GM19467 (cell line): ENCODE data around the gene R3HDM2.
"Not testable (repeated sequence)": the region's sequence is repeated elsewhere in the genome, so short reads cannot be mapped to it uniquely, and the experiment has no call there.

Experiments
- ATAC-seq: cut with Tn5 transposase; IDR thresholded peaks from one replicate; pipeline ENCODE4 v1.9.1; 2021; ENCODE audit warnings: mild to moderate bottlenecking, moderate library complexity; ENCODE audit not compliant: unreplicated experiment

Gene R3HDM2

GRCh38 chr12:57384478-57384877 is 46.4 kb downstream of the R3HDM2 start:
- ATAC-seq = no peak

DNA sequence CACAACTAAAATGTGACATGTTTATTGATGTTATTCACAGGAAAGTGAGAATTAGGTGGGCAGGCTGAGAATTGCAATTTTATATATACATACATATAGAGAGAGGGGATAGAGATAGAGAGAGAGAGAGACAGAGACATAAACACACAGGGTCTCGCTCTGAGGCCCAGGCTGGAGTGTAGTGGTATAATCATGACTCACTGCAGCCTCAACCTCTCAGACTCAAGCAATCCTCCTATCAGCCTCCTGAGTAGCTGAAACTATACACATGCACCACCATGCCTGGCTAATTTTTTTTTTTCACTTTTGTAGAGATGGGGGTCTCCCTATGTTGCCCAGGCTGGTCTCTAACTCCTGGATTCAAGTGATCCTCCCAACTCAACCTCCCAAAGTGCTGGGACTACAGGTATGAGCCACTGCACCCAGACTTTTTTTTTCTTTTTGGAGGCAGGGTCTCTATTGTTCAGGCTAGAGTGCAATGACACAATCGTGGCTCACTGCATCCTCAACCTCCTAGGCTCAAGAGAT is 49.1 kb downstream of the R3HDM2 start:
- no peak for ATAC-seq

GRCh38 chr12:57380300-57380699 is 50.5 kb downstream of the R3HDM2 start:
- no peak for ATAC-seq

GRCh38 chr12:57377103-57377840 is 53.6 kb downstream of the R3HDM2 start:
- ATAC-seq = no peak

GRCh38 chr12:57372233-57372632 is 58.6 kb downstream of the R3HDM2 start:
- no peak for ATAC-seq

DNA sequence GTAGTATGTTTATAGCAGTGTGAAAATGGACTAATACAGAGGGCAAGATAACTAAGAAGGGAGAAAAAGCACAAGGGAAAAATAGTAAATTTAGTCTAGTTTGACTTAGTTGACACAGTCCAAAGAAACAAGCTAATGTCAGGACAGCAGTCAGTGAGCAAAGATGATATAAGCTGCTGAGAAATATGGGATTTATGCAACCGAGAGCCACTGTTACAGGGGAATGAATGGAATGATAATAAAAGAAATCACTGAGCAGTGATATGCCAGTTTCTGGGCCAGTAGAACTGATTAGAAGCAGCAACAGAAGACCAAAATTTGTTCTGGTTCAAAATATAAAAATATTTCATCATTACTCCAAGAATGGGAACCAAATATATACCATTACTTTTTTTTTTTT is 60.1 kb downstream of the R3HDM2 start:
- ATAC-seq = no peak

GRCh38 chr12:57370072-57370471 is 60.8 kb downstream of the R3HDM2 start:
- ATAC-seq = no peak

GRCh38 chr12:57369202-57369601 is 61.6 kb downstream of the R3HDM2 start:
- no peak for ATAC-seq

DNA sequence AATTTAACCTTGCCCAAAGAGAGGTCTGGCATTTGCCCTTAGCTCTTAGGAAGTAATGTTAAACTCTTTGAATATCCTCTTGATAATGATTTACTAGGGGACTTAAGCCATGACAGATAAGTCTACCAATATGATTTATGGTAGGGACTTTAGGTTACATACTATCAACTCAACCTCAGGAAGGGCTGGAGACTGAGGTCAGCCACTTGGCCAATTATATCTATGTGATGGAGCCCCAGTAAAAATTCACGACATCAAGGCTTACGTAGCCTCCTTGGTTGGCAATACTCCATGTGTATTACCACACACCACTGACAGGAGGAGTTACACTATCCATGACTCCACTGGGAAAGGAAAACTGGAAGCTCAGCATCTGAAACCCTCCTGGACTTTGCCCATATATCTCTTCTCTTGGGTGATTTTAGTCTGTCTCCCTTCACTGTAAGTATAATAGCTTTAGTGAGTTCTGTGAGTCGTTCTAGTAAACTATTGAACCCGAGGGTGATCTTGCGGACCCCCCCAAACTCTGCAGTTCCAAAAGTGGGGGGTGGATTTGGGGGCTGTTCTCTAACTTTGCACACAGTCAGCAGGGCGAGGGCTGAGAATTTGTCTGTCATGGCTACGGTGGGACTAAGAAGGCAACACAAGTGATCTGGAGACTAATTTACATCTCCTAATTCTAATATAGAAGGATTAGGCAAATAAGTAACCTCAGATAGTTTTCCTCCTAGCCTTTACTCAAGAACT is 62.3 kb downstream of the R3HDM2 start:
- ATAC-seq = no peak

- no peak for ATAC-seq
Observed at GRCh38 chr12:57367121-57367520, 63.7 kb downstream of the R3HDM2 start.

DNA sequence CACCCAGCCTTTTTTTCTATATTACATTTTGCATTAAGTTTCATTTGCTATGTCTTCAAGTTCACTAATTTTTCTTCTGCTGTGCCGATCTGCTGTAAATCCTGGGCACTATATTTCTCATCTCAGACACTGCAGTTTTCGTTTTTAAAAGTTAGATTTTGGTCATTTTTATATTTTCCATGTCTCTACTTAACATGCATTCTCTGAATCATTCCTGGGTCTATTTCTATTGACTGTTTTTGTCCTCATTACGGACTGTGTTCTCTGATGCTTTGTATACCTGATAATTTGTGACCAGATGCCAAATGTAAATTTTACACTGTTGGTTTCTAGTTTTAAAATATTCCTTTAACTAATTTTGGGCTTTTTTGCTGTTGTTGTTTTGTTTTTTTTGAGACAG is 64.5 kb downstream of the R3HDM2 start:
- ATAC-seq = no peak

GRCh38 chr12:57364156-57364555 is 66.7 kb downstream of the R3HDM2 start:
- ATAC-seq = not testable (repeated sequence)

GRCh38 chr12:57360468-57360867 is 70.4 kb downstream of the R3HDM2 start:
- ATAC-seq = no peak

DNA sequence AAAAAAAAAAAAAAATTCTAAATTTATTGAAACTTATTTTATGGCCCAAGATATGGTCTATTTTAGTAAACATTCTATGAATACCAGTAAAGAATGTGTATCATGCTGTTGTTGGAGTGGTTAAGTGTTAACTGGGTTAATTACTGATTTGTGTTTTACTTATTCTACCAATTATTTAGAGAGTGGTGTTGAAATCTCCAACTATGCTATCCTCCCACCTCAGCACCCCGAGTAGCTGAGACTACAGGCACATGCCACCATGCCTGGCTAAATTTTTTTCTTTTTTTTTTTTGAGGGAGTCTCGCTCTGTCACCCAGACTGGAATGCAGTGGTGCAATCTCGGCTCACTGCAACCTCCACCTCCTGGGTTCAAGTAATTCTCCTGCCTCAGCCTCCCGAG is 72.2 kb downstream of the R3HDM2 start:
- ATAC-seq = no peak

- ATAC-seq = no peak
Observed at GRCh38 chr12:57355734-57356133, 75.1 kb downstream of the R3HDM2 start.

GRCh38 chr12:57352166-57352565 is 78.7 kb downstream of the R3HDM2 start:
- no peak for ATAC-seq

GRCh38 chr12:57347284-57347683 is 83.6 kb downstream of the R3HDM2 start:
- no peak for ATAC-seq

DNA sequence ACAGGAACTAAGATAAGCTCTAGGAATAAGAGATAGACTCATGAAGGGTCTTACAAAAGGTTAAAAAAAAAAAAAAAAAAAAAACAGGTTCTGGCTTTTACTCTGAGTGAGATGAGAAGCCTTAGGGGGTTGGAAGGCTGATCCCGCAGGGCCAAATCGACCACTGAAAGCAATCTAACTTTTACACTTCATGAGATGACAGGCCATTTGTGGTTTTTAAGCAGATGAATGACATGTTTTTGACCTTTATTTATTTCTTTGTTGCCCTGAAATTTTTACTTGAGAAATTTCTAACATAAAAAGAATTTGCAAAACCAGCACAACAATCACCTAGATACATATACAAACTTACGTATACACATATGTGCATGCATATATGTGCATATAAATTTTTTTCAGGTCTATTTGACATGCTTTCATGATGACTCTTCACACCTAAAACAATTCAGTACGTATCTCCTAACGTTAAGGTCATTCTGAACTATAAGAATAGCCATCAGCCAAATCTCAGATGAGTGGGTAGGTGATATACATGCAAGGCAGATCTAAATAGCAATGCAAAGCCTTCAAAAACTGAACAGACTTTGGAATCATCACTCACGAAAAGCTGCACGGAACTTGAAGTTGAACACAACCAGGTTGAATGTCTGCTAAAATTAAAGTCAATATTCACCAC is 87.0 kb downstream of the R3HDM2 start:
- ATAC-seq = no peak

- no peak for ATAC-seq
Observed at GRCh38 chr12:57342207-57342691, 88.6 kb downstream of the R3HDM2 start.

DNA sequence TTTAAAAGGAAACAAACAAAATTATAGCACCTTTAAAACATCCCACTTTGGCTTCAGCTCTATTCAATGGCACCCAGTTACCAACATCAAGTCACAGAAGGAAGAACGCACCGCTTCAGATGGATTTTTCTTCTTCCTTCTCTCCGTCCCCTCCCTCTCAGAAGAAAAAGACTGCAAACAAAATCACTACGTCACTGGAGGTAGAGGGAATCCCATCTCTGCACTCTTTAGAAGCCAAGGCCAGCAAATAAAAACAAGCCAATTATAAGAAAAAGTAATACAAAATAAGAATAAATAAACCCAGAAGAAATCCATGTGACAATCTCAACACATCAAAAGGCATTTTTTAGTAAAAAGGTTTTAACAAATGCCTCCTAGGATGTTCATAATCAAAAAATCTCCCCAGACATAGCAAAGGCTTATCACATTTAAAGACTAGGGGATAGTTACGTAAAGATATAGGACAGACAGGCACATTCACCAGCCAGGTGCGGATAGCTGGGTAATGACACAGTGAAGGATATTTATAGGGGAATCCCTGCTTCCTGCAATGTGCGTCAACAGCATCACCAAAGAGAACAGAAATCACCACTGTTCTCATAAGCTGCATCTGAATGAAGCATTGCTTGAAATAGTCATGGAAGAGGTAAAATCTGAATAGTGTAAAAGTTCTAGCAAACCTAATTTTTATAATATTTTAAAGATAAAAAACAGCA is 89.4 kb downstream of the R3HDM2 start:
- no peak for ATAC-seq

DNA sequence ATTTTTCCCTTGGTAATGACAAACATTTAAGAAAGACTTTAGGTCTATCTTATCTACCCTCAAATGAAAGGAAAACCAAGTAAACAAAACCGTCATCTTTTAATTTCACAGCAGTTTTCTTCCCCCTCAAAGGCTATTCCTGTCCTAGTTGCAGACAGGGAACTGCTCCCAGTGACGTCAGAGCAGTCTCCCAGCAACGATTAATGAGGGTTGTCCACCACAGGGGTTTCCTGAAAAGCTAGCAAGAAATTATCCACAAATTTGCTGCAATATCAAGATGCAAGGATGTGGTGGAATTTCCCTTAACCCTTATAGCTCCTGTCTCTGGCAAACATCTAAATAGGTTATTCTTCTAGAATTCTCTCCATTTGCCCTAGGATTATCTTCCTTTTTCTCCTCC is 90.7 kb downstream of the R3HDM2 start:
- ATAC-seq = no peak
